Right ventricle myocardium superior (tissue), 1 donor: Measurements from ENCODE around the gene RB1. TPM values are rescaled to one million over a fixed set of nuclear protein-coding genes. Genes with fewer than 3 reads are reported as not detected.

ENCODE experiments used
- total RNA-seq: library from RNA; stranded (reverse); fragmentation: NEBNext Ultra II Directional; extraction: Animal tissue kit (Norgen Biotek cat#: 25700); gene quantifications from one replicate; pipeline ENCODE4 v1.2.1, GENCODE V29; 2021
- donor health status: DM: no; HTN: yes; CAD: no; lungs with severe emphysema.

Gene RB1
- total RNA-seq, 1 donor from 2014 or later = 24.4 TPM

Other genes starting within 250 kb of the RB1 start
- gene MED4, start 208.6 kb upstream of the RB1 start, total RNA-seq = 40.8 TPM
- gene ITM2B, start 70.5 kb upstream of the RB1 start, total RNA-seq = 516 TPM
- gene LPAR6, start 109.4 kb downstream of the RB1 start, total RNA-seq = 10.3 TPM
- gene RCBTB2, start 229.3 kb downstream of the RB1 start, total RNA-seq = 16.6 TPM